Endodermal cell (in vitro differentiated cells): Measurements from ENCODE around the gene SLC12A3. TPM values are rescaled to one million over a fixed set of nuclear protein-coding genes. Genes with fewer than 3 reads are reported as not detected.

Experiments
- DNase-seq: peaks from one replicate; pipeline ENCODE4 v3.0.0-alpha.2; 2017
- H3K27ac ChIP-seq: 2 replicates; pipeline ENCODE4 v1.5.1; 2013; ENCODE audit warnings: mild to moderate bottlenecking, low read depth, low read length, moderate library complexity
- H3K27me3 ChIP-seq: 2 replicates; pipeline ENCODE4 v1.6.1; 2013; ENCODE audit warnings: mild to moderate bottlenecking, low read length, moderate library complexity; ENCODE audit not compliant: insufficient read depth, control insufficient read depth, poor library complexity, severe bottlenecking
- H3K36me3 ChIP-seq: 2 replicates; pipeline ENCODE4 v1.7.0; 2013; ENCODE audit warnings: mild to moderate bottlenecking, low read length, moderate library complexity; ENCODE audit not compliant: control insufficient read depth, insufficient read depth
- H3K4me1 ChIP-seq: one replicate; pipeline ENCODE4 v1.7.0; 2013; ENCODE audit warnings: low read length; ENCODE audit not compliant: control insufficient read depth, insufficient read depth
- H3K4me3 ChIP-seq: 2 replicates; pipeline ENCODE4 v1.5.1; 2013; ENCODE audit warnings: mild to moderate bottlenecking, low read length, moderate library complexity
- H3K9ac ChIP-seq: 2 replicates; pipeline ENCODE4 v1.6.1; 2013; ENCODE audit warnings: mild to moderate bottlenecking, low read length, moderate library complexity; ENCODE audit not compliant: poor library complexity, severe bottlenecking; ENCODE audit errors: extremely low read depth
- H3K9me3 ChIP-seq: 2 replicates; pipeline ENCODE4 v1.6.1; 2013; ENCODE audit warnings: mild to moderate bottlenecking, low read length, moderate library complexity; ENCODE audit not compliant: control insufficient read depth
- H3K27ac Mint-ChIP-seq: 2 replicates; pipeline ENCODE4 v1.8.0; 2020; ENCODE audit warnings: mixed read lengths
- H3K27me3 Mint-ChIP-seq: 2 replicates; pipeline ENCODE4 v1.8.0; 2021; ENCODE audit warnings: mild to moderate bottlenecking, mixed read lengths; ENCODE audit not compliant: insufficient read depth
- H3K36me3 Mint-ChIP-seq: 2 replicates; pipeline ENCODE4 v1.8.0; 2020; ENCODE audit warnings: low read depth, mixed read lengths
- H3K4me1 Mint-ChIP-seq: 2 replicates; pipeline ENCODE4 v1.8.0; 2020; ENCODE audit warnings: mixed read lengths
- H3K4me3 Mint-ChIP-seq: 2 replicates; pipeline ENCODE4 v1.8.0; 2020; ENCODE audit warnings: mild to moderate bottlenecking, moderate library complexity, mixed read lengths
- H3K9me3 Mint-ChIP-seq: 2 replicates; pipeline ENCODE4 v1.8.0; 2020; ENCODE audit warnings: mild to moderate bottlenecking, mixed read lengths
- WGBS, 2 experiments: methylation state at CpG; one replicate each; pipeline versions ENCODE4 v1.1.5 to v1.1.7; 2013; ENCODE audit warnings: missing lambda C conversion rate in 2 of 2, mixed read lengths in 1 of 2; ENCODE audit not compliant: insufficient coverage in 1 of 2, insufficient read length in 1 of 2; 5-methylcytosine and 5-hydroxymethylcytosine counted together
- total RNA-seq, 2 donors: library from RNA; stranded (reverse); fragmentation: NEBNext Ultra II Directional in 1 of 2; extraction: Animal tissue kit (Norgen Biotek cat#: 25700) in 1 of 2; gene quantifications; 2 replicates in 1 of 2; 3 replicates in 1 of 2; pipeline ENCODE4 v1.2.1, GENCODE V29; 2021
- TF ChIP-seq, protein P1 (sequence below): fragments of 200-600 bp; sonication (generic); conservative IDR thresholded peaks from 2 replicates; pipeline ENCODE4 v1.5.0; 2021; ENCODE audit warnings: antibody characterized with exemption, mild to moderate bottlenecking

The SLC12A3 gene
- total RNA-seq, 2 donors from 2014 or later, result not detected

DNA sequence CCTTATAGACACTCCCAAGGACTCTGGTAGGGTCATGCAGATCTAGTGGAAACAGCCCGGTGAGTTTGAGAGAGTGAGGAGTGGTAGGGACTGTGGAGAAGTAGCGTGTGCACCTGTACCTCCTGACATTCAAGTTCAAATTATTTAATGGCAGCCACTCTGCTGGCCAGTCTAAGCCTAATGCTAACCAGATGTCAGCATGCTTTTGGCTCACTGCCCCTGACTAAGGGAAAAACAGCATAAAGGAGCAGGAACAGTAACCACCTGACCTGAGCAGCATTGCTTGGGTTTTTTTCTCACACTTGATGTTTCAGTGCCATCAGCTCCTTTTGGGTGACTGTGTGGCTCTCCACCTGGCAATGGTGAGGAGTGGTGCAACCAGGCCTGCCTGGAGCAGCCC is 23.8 kb upstream of the SLC12A3 start:
- H3K4me3 Mint-ChIP-seq, result no peak overlapping the region
- H3K27me3 Mint-ChIP-seq, result no peaks in the 10 kb centered on the region
- DNase-seq, result no peak
- H3K36me3 Mint-ChIP-seq, result peaks cover 82% of the 10 kb centered on the region
- H3K27ac Mint-ChIP-seq, result no peak overlapping the region
- Histone ChIP-seq H3K9me3 (no peaks in the 10 kb centered on the region), H3K36me3 (peaks cover 75% of the 10 kb centered on the region), H3K27me3 (no peaks in the 10 kb centered on the region), H3K9ac (no peak overlapping the region), H3K4me1 (no peaks in the 10 kb centered on the region), H3K4me3 (no peak overlapping the region), H3K27ac (no peak overlapping the region)
- TF ChIP-seq, protein P1, sequence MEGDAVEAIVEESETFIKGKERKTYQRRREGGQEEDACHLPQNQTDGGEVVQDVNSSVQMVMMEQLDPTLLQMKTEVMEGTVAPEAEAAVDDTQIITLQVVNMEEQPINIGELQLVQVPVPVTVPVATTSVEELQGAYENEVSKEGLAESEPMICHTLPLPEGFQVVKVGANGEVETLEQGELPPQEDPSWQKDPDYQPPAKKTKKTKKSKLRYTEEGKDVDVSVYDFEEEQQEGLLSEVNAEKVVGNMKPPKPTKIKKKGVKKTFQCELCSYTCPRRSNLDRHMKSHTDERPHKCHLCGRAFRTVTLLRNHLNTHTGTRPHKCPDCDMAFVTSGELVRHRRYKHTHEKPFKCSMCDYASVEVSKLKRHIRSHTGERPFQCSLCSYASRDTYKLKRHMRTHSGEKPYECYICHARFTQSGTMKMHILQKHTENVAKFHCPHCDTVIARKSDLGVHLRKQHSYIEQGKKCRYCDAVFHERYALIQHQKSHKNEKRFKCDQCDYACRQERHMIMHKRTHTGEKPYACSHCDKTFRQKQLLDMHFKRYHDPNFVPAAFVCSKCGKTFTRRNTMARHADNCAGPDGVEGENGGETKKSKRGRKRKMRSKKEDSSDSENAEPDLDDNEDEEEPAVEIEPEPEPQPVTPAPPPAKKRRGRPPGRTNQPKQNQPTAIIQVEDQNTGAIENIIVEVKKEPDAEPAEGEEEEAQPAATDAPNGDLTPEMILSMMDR, result no peak
- no peaks in the 10 kb centered on the region for H3K4me1 Mint-ChIP-seq
- no peaks in the 10 kb centered on the region for H3K9me3 Mint-ChIP-seq
- 92 to 97% methylated on average over 2 of the region's 2 CpGs for WGBS, 2 experiments

DNA sequence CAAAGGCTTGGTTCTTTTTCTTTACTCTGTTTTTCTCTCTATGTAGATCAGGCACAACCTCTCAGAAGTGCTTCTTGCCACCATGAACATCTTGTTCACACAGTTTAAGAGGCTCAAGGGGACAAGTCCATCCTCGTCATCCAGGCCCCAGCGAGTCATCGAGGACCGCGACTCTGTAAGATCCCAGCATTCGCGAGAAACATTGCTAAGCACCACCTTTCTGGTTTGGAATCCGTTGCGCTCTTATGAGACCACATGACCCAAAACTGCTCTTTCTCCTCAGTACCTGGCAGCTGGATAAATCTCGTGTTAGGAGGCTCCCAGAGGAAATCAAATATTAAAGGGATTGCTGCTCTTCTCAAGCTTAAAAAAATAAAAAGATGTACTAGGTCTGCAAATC is 23.3 kb upstream of the SLC12A3 start:
- H3K4me3 Mint-ChIP-seq, result no peak overlapping the region
- Histone ChIP-seq H3K9me3 (no peaks in the 10 kb centered on the region), H3K4me3 (no peak overlapping the region), H3K36me3 (peaks cover 71% of the 10 kb centered on the region), H3K9ac (no peak overlapping the region), H3K27ac (no peak overlapping the region), H3K4me1 (no peaks in the 10 kb centered on the region), H3K27me3 (no peaks in the 10 kb centered on the region)
- H3K9me3 Mint-ChIP-seq, result no peaks in the 10 kb centered on the region
- no peaks in the 10 kb centered on the region for H3K4me1 Mint-ChIP-seq
- no peak for DNase-seq
- peaks cover 78% of the 10 kb centered on the region for H3K36me3 Mint-ChIP-seq
- WGBS, 2 experiments, result 90 to 97% methylated on average over 9 to 10 of the region's 10 CpGs
- no peak overlapping the region for H3K27ac Mint-ChIP-seq
- TF ChIP-seq, protein P1, result no peak
- no peaks in the 10 kb centered on the region for H3K27me3 Mint-ChIP-seq

DNA sequence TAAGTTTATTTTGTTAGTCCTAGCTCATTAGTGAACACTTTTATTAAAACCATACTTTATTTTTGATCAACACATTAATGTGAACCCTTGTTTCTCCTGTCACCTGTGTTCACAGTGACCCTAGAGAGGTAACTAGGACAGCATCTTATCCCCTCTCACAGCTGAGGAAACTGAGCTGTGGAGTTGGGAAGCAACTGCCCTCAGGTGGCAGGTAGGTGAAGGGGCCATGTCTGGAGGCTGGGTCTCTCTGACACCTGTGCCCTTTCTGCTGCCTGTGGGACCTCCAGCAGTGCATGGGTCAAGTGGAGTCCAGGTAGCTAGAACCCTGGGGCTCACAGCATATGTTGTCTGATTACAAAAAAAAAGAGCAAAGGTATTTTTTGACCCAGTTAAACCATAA is 22.9 kb upstream of the SLC12A3 start:
- no peak overlapping the region for H3K4me3 Mint-ChIP-seq
- H3K27me3 Mint-ChIP-seq, result no peaks in the 10 kb centered on the region
- no peaks in the 10 kb centered on the region for H3K27me3 ChIP-seq
- H3K36me3 ChIP-seq, result peaks cover 66% of the 10 kb centered on the region
- no peak overlapping the region for H3K4me3 ChIP-seq
- TF ChIP-seq, protein P1, result peak; percentile 46
- no peak overlapping the region for H3K27ac Mint-ChIP-seq
- H3K27ac ChIP-seq, result no peak overlapping the region
- no peak for DNase-seq
- no peaks in the 10 kb centered on the region for H3K9me3 Mint-ChIP-seq
- no peaks in the 10 kb centered on the region for H3K4me1 Mint-ChIP-seq
- no peaks in the 10 kb centered on the region for H3K9me3 ChIP-seq
- no peaks in the 10 kb centered on the region for H3K4me1 ChIP-seq
- no peak overlapping the region for H3K9ac ChIP-seq
- peaks cover 74% of the 10 kb centered on the region for H3K36me3 Mint-ChIP-seq
